Lower leg skin (tissue), 4 donors: Measurements from ENCODE around the gene APP. TPM values are rescaled to one million over a fixed set of nuclear protein-coding genes. Genes with fewer than 3 reads are reported as not detected.

Experiments
- DNase-seq, 2 donors: peaks; one replicate each; pipeline ENCODE4 v3.0.0-alpha.2; 2019; ENCODE audit warnings: low spot score in 2 of 2
- H3K4me3 ChIP-seq: fragments of 200-600 bp; sonication (generic); 2 replicates; pipeline ENCODE4 v1.5.1; 2017; ENCODE audit warnings: mild to moderate bottlenecking, low read depth; ENCODE audit not compliant: poor library complexity, severe bottlenecking
- POLR2A ChIP-seq, 2 donors: fragments of 450-650 bp; IDR thresholded peaks; one replicate each; pipeline ENCODE4 v1.6.1; 2016 to 2017; ENCODE audit warnings: antibody characterized with exemption in 2 of 2, mild to moderate bottlenecking in 1 of 2, moderate library complexity in 1 of 2
- WGBS, 2 donors: methylation state at CpG; one replicate each; pipeline ENCODE4 v1.1.5; 2018; 5-methylcytosine and 5-hydroxymethylcytosine counted together
- intact Hi-C: fragments of 100-400 bp; cut with DNase I; formaldehyde crosslinking; loops from one replicate; pipeline ENCODE4 v1.15.0; 2023; ENCODE audit warnings: low total_unique reads
- total RNA-seq, 4 donors: library from RNA; depleted of rRNA; stranded (reverse); fragments of >200 nt; gene quantifications; one replicate each; pipeline ENCODE4 v1.1.0, GENCODE V29; 2016
- TF ChIP-seq, protein P1 (sequence below), 3 donors: fragments of 450-650 bp; IDR thresholded peaks; one replicate each; pipeline ENCODE4 v1.5.1; 2016; ENCODE audit warnings: antibody characterized with exemption in 3 of 3, mild to moderate bottlenecking in 3 of 3, moderate library complexity in 2 of 3

APP gene
- total RNA-seq, 4 donors from 2014 or later = 240 to 403 (median 331) TPM

DNA sequence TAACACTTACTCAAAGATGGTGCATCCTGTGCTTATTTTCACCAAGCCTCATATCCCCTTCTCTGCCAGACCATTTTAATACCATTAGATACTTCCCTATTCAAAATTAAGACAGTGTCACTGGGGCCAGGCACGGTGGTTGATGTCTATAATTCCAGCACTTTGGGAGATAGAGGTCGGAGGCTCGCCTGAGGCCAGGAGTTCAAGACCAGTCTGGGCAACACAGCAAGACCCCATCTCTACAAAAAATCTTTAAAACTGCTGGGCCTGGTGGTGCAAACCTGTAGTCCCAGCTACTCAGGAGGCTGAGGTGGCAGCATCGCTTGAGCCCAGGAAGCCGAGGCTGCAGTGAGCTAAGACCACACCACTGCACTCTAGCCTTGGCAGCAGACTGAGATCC is 28.2 kb downstream of the APP start:
- WGBS, 2 donors = 96 to 100% methylated on average over 5 of the region's 5 CpGs
- no peak for DNase-seq
- intact Hi-C loops = no loop called here
- TF ChIP-seq, protein P1, sequence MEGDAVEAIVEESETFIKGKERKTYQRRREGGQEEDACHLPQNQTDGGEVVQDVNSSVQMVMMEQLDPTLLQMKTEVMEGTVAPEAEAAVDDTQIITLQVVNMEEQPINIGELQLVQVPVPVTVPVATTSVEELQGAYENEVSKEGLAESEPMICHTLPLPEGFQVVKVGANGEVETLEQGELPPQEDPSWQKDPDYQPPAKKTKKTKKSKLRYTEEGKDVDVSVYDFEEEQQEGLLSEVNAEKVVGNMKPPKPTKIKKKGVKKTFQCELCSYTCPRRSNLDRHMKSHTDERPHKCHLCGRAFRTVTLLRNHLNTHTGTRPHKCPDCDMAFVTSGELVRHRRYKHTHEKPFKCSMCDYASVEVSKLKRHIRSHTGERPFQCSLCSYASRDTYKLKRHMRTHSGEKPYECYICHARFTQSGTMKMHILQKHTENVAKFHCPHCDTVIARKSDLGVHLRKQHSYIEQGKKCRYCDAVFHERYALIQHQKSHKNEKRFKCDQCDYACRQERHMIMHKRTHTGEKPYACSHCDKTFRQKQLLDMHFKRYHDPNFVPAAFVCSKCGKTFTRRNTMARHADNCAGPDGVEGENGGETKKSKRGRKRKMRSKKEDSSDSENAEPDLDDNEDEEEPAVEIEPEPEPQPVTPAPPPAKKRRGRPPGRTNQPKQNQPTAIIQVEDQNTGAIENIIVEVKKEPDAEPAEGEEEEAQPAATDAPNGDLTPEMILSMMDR (IDR thresholded peaks at IDR 0.05) = no peak
- no peak for TF ChIP-seq POLR2A (IDR thresholded peaks at IDR 0.05)
- no peak overlapping the region for H3K4me3 ChIP-seq

DNA sequence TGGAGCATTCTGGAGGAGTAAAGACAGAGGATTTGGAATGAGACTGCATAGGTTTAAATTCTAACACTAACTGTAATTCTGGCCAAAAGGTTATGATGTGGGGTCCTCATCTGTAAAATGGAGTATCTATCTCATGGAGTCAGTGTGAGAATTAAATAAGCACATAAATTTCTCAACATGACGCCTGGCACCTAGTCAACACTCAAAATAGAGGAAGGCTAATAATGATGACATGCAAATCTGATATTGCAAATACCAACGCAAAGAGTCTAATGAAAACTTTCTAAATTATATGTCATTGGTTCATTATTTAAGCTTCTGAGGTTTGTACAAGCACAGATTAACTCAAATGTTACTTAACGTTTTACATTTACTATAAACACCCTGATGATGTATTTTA is 29.6 kb downstream of the APP start:
- no peak overlapping the region for H3K4me3 ChIP-seq
- TF ChIP-seq, protein P1 (IDR thresholded peaks at IDR 0.05) = no peak
- TF ChIP-seq POLR2A (IDR thresholded peaks at IDR 0.05) = no peak
- WGBS, 2 donors = 62 to 67% methylated on average over 3 of the region's 3 CpGs
- intact Hi-C loops = no loop called here
- no peak for DNase-seq

DNA sequence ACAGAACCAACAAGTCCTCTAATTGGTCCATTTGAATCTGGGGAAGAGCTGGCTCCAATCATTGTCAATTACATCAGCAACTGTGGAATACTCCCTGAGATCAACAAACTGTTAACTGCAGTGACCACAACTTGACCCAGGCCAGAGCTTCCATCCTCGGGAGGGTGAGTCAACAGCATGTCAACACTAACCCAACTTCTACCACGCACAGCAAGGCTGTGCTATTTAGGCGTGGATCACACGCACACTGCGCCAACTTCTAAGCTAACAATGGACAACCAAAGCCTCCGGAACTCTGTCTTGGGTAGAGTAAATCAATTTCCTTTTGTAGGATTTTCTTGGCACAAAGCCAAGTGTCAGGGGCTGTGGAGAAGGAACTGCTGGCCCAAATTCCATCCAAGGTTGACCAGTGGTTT is 30.4 kb downstream of the APP start:
- intact Hi-C loops = no loop called here
- TF ChIP-seq POLR2A (IDR thresholded peaks at IDR 0.05) = no peak
- TF ChIP-seq, protein P1 (IDR thresholded peaks at IDR 0.05) = no peak
- no peak overlapping the region for H3K4me3 ChIP-seq
- WGBS, 2 donors = 61 to 62% methylated on average over 6 of the region's 6 CpGs
- DNase-seq = no peak

DNA sequence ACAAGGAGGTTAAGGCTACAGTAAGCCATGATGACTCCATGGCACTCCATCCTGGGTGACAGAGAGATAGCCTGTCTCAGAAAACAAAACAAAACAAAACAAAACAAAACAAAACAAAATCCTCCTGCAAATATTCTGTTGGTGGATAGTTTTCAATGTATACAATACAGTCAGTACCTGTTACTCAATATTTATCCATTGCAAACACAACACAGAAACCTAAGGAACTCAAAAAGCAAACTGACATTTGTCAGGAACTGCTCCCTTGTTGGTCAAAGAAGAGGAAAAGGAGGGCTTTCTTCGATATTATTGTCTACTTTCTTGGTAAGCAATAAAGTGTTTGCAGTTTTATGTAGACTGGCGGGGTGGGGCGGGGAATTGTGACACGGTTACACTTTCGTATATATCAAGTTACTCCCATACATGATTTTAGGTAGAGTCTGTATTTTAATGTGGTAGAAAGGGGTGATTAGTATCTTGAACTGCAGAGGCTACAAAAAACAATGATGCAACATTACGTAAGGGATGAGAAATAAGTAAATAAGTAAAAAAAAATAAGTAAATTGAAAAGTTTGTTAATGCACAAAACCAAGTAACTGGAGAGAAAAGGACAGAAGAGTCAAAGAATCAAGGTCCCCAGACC is 31.8 kb downstream of the APP start:
- TF ChIP-seq POLR2A (IDR thresholded peaks at IDR 0.05) = no peak
- TF ChIP-seq, protein P1 (IDR thresholded peaks at IDR 0.05) = no peak
- no peak overlapping the region for H3K4me3 ChIP-seq
- 87 to 94% methylated on average over 6 of the region's 6 CpGs for WGBS, 2 donors
- intact Hi-C loops = no loop called here
- DNase-seq = no peak

DNA sequence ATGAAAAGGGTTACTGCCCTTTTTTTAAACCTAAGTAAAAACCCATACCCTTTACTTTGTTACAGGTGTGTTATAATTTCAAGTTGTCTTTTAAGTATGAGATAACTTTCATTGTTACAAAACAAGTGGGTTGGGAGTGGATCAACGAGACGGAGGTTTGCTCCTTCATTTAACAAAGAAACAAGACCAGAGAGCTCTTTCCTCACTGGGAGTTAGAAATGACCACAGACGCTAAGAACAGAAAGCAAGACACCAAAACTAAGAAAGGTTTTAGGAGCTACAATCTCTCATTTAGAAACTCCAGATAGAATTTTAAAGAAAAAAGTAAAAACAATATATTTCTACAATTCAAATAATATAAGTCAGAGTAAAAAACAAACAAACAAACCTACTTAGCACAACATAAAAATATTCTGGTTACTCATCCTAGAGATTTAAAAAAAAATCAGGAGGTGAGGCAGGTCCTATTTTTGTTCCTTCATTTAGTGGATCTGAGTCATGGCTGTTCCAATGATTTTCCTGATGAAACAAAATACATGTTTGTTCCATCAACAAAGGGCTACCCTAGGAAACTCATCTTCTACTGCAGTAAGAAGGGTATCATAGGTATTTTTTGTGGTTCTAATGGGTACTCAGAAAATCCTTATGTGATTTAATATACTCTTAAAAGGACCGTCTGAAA is 33.0 kb downstream of the APP start:
- TF ChIP-seq, protein P1 (IDR thresholded peaks at IDR 0.05) = no peak
- TF ChIP-seq POLR2A (IDR thresholded peaks at IDR 0.05) = no peak
- 88 to 94% methylated on average over 4 of the region's 4 CpGs for WGBS, 2 donors
- intact Hi-C loops = no loop called here
- no peak for DNase-seq
- H3K4me3 ChIP-seq = no peak overlapping the region
